ENCODE data around the gene THEM4. TPM values are rescaled to one million over a fixed set of nuclear protein-coding genes. Genes with fewer than 3 reads are reported as not detected.
"Not testable (repeated sequence)": the region's sequence is repeated elsewhere in the genome, so short reads cannot be mapped to it uniquely, and the experiment has no call there.

THEM4 gene
- total RNA-seq, 2 donors from 2014 or later: 26.6 to 33.0 TPM

DNA sequence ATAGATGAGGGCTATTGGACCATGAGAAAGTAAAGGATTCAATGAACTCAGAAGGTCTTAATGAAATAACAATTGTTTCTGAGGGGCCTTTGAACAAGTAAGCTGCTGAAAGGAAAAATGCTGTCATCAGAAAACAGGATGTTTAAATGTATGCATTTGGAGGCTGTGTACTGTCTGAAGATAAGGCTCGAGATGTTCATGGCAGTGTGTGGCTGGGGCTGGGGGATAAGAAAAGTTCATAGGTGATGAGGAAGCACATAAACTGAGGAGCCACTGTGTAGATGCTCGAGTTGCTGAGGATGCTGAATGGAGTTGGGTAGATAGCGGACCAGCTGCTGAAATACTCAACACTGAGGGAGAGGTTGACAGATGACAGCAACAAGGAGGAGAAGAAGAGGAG is 17.8 kb downstream of the THEM4 start:
- H3K27me3 Mint-ChIP-seq: no peaks in the 10 kb centered on the region
- peak overlapping the region; percentile 3 for H3K4me3 Mint-ChIP-seq
- no peaks in the 10 kb centered on the region for H3K9me3 Mint-ChIP-seq
- peaks cover 41% of the 10 kb centered on the region for H3K4me1 Mint-ChIP-seq
- ATAC-seq (replicated peaks): no peak
- peak overlapping the region; percentile 65 for H3K27ac Mint-ChIP-seq
- H3K36me3 Mint-ChIP-seq (ENCODE audit: low read depth): peaks cover 90% of the 10 kb centered on the region

DNA sequence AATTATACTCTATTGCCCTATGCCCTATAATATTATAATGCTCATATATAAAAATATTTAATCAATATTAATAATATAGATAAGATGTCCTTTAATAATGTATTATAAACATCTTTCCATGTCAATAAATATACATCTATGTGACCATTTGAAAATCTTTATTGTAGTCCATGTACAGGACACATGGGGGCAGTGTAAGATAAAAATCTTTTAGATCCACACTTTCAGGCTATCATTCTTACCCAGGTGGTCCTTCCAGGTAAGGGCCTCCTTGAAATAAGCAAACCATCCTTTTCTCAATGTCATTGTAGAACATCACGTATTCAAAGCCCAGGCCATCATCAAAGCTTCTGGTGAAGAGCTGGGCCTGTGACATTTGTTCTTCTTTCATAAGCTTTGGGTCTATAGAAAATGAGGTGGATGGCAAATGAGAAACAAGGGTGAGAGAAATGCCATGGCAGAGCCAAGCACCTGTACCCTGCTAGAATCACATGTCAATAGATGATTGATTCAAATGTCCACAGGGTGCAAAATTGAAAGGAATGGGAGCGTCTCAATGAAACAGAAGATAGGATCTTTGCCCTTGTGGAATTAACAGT is 20.2 kb downstream of the THEM4 start:
- H3K36me3 Mint-ChIP-seq (ENCODE audit: low read depth): peaks cover 80% of the 10 kb centered on the region
- peaks cover 33% of the 10 kb centered on the region for H3K4me1 Mint-ChIP-seq
- no peak overlapping the region for H3K27ac Mint-ChIP-seq

DNA sequence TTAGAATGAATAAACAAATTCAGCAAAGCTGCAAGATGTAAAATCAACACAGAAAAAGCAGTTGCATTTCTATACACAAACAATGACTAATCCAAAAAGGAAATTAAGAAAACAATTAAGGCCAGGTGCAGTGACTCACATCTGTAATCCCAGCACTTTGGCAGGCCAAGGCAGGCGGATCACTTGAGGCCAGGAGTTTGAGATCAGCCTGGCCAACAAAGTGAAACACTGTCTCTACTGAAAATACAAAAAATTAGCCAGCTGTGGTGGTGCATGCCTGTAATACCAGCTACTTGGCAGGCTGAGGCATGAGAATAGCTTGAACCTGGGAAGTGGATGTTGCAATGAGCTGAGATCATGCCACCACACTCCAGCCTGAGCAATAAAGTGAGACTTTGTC is 22.3 kb downstream of the THEM4 start:
- no peak for ATAC-seq (replicated peaks)
- H3K4me1 Mint-ChIP-seq: peaks cover 20% of the 10 kb centered on the region
- no peaks in the 10 kb centered on the region for H3K9me3 Mint-ChIP-seq
- H3K27me3 Mint-ChIP-seq: no peaks in the 10 kb centered on the region
- H3K4me3 Mint-ChIP-seq: no peak overlapping the region
- no peak overlapping the region for H3K27ac Mint-ChIP-seq
- peaks cover 69% of the 10 kb centered on the region for H3K36me3 Mint-ChIP-seq (ENCODE audit: low read depth)

More for the DNA sequence above, 20.2 kb downstream of the THEM4 start:
- Mint-ChIP-seq H3K27me3 (no peaks in the 10 kb centered on the region), H3K4me3 (no peak overlapping the region), H3K9me3 (no peaks in the 10 kb centered on the region)
- ATAC-seq (replicated peaks): no peak

DNA sequence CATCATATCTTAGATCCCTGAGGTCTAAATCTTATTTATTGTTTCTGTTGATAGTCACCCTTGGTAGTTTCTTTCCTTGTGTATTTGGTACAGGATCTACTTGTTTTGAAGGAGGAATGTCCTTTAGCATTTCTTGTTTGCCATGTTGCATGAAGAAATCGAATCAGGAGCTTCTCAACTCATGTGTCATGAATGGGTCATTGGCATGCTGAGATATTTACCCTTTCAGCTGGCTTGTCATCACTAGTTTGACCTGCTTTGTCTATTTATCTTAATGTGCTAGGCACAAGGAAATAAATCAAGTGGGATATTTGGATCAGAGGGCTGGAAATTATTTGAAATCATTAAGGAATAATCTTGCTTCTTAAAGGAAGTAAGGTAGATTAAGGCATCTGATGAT is 23.8 kb downstream of the THEM4 start:
- Mint-ChIP-seq H3K27me3 (no peaks in the 10 kb centered on the region), H3K4me1 (peaks cover 4% of the 10 kb centered on the region), H3K9me3 (no peaks in the 10 kb centered on the region), H3K27ac (no peak overlapping the region), H3K36me3 (ENCODE audit: low read depth) (peaks cover 60% of the 10 kb centered on the region), H3K4me3 (no peak overlapping the region)
- no peak for ATAC-seq (replicated peaks)

DNA sequence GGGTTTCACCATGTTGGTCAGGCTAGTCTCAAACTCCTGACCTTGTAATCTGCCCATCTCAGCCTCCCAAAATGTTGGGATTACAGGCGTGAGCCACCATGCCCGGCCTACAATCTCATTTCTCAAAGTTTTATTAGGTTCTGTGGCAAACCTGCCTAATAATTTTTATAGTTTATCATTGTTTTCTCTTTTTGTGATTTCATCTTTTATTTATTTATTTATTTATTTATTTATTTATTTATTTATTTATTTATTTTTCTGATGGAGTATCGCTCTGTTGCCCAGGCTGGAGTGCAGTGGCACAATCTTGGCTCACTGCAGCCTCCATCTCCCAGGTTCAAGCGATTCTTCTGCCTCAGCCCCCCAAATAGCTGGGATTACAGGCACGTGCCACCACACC is 24.4 kb downstream of the THEM4 start:
- H3K36me3 Mint-ChIP-seq (ENCODE audit: low read depth): peaks cover 55% of the 10 kb centered on the region
- H3K4me3 Mint-ChIP-seq; H3K4me1 Mint-ChIP-seq; ATAC-seq (replicated peaks); H3K9me3 Mint-ChIP-seq; H3K27ac Mint-ChIP-seq; H3K27me3 Mint-ChIP-seq: not testable (repeated sequence)

DNA sequence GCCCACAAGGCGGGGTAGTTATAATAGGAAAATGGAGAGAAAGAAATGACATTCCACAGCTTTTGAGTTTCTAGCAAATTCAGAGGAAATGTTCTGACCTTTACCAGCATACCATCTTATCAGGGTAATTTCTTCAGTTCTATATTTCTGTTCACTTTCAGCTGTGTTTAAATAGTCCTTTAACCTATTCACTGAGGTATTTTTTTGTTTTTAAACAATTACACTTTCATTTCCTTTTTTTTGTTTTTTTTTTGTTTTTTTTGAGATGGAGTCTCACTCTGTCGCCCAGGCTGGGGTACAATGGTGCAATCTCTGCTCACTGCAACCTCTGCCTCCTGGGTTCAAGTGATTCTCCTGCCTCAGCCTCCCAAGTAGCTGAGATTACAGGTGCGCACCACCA is 24.9 kb downstream of the THEM4 start:
- H3K9me3 Mint-ChIP-seq; H3K27ac Mint-ChIP-seq; H3K27me3 Mint-ChIP-seq; ATAC-seq (replicated peaks); H3K4me3 Mint-ChIP-seq; H3K4me1 Mint-ChIP-seq: not testable (repeated sequence)
- H3K36me3 Mint-ChIP-seq (ENCODE audit: low read depth): peaks cover 52% of the 10 kb centered on the region

DNA sequence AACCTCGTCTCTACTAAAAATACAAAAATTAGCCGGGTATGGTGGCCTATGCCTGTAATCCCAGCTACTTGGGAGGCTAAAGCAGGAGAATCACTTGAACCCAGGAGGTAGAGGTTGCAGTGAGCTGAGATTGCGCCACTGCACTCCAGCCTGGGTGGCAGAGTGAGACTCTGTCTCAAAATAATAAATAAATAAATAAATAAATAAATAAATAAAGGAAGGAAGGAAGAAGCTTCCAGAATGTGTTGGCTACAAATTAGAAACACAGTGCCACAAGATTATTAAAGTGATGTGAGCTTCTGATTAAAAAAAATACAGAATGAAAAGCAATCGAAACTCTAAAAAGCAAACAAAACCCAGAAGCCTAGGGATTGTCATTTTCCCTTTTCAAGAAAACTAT is 25.4 kb downstream of the THEM4 start:
- not testable (repeated sequence) for H3K4me1 Mint-ChIP-seq; ATAC-seq (replicated peaks); H3K27ac Mint-ChIP-seq; H3K9me3 Mint-ChIP-seq; H3K4me3 Mint-ChIP-seq; H3K27me3 Mint-ChIP-seq
- H3K36me3 Mint-ChIP-seq (ENCODE audit: low read depth): peaks cover 47% of the 10 kb centered on the region

DNA sequence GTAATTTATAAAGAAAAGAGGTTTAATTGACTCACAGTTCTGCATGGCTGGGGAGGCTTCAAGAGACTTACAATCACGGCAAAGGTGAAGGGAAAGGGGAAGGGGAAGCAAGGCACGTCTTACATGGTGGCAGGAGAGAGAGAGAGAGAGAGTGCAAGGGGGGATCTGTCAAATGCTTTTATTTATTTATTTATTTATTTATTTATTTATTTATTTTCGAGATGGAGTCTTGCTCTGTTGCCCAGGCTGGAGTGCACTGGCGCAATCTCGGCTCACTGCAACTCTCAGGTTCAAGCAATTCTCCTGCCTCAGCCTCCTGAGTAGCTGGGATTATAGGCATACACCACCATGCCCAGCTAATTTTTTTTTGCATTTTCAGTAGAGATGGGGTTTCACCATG is 26.4 kb downstream of the THEM4 start:
- not testable (repeated sequence) for ATAC-seq (replicated peaks); H3K4me3 Mint-ChIP-seq; H3K9me3 Mint-ChIP-seq; H3K4me1 Mint-ChIP-seq; H3K27me3 Mint-ChIP-seq; H3K27ac Mint-ChIP-seq
- peaks cover 51% of the 10 kb centered on the region for H3K36me3 Mint-ChIP-seq (ENCODE audit: low read depth)

DNA sequence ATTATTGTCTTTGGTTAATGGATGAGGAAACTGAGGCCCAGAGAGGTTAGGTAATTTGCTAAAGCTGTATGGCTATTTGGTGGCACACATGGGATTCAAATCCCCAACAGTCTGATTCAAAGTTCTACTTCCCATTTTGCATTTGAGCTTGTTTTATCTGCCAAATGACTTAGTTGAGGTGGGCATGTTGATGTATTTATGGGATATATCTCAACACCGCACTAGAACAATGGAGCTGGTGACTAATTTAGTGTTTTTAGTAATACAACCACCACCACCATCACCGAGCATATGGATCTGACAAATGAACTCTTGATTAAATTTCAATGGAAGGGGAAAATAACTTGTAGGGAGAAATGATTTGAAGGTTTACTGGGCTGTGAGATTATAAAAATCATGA is 26.8 kb downstream of the THEM4 start:
- H3K27me3 Mint-ChIP-seq: no peaks in the 10 kb centered on the region
- H3K27ac Mint-ChIP-seq: no peak overlapping the region
- ATAC-seq (replicated peaks): no peak
- H3K4me3 Mint-ChIP-seq: no peak overlapping the region
- no peaks in the 10 kb centered on the region for H3K9me3 Mint-ChIP-seq
- no peaks in the 10 kb centered on the region for H3K4me1 Mint-ChIP-seq
- H3K36me3 Mint-ChIP-seq (ENCODE audit: low read depth): peaks cover 50% of the 10 kb centered on the region

DNA sequence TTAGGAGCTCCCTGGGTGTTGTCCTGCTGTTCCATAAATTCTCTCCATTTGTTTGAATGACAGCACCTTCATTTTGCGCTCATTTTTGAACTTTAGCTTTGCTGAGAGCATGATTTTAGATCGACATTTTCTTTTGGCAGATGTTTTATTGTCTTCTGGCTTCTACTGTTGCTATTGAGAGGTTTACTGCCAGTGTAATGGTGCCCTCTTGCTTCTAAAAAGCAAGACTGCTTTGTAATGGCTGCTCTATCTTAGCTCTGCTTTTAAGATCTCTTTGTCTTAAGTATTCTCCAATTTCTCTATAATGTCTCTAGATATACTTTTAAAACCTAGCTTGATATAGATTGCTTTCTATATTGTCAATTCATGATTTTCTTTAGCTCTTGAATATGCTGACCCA is 27.8 kb downstream of the THEM4 start:
- H3K4me3 Mint-ChIP-seq: no peak overlapping the region
- H3K9me3 Mint-ChIP-seq: no peaks in the 10 kb centered on the region
- H3K27ac Mint-ChIP-seq: no peak overlapping the region
- peak; percentile 51 for ATAC-seq (replicated peaks)
- H3K4me1 Mint-ChIP-seq: no peaks in the 10 kb centered on the region
- H3K27me3 Mint-ChIP-seq: no peaks in the 10 kb centered on the region
- H3K36me3 Mint-ChIP-seq (ENCODE audit: low read depth): peaks cover 53% of the 10 kb centered on the region

DNA sequence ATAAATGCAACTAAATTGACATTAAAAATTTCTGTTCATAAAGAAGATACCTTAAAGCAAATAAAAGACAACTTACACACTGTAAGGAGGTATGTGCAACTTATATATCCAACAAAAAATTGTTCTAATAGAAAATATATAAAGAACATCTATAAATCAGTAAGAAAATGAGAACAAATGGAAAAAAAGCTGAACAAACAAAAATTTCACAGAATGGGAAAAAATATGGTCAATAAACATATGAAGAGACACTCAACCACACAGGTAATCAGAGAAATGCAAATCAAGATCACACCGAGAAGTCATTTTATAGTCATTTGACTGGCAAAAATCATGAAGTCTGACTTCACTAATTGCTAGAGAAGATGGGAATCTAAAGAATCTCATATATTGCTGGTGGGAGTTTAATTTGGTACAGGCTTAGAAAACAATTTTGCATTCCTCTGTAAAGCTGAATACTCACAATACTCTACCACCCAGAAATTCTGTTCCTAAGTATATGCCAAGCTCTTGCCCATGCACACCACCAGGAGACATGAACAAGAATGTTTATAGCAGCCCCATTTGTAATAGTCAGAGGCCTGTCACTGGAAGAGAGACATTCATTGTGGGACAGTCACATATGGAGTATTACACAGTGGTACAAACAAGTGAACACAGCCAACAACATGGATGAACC is 33.8 kb downstream of the THEM4 start:
- peaks cover 9% of the 10 kb centered on the region for H3K4me1 Mint-ChIP-seq
- peak overlapping the region; percentile 27 for H3K27ac Mint-ChIP-seq
- no peaks in the 10 kb centered on the region for H3K27me3 Mint-ChIP-seq
- peaks cover 56% of the 10 kb centered on the region for H3K36me3 Mint-ChIP-seq (ENCODE audit: low read depth)
- H3K4me3 Mint-ChIP-seq: no peak overlapping the region
- ATAC-seq (replicated peaks): no peak
- H3K9me3 Mint-ChIP-seq: no peaks in the 10 kb centered on the region

DNA sequence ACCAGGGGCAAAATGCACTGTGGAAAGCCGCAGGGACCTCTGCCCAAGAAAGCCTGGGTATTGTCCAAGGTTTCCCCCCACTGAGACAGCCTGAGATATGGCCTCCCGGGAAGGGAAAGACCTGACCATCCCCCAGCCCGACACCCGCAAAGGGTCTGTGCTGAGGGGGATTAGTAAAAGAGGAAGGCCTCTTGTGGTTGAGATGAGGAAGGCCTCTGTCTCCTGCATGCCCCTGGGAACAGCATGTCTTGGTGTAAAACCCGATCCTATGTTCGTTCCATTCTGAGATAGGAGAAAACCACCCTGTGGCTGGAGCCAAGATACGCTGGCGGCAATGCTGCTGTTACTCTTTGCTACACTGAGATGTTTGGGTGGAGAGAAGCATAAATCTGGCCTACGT is 36.5 kb downstream of the THEM4 start:
- ATAC-seq (replicated peaks); H3K4me3 Mint-ChIP-seq; H3K9me3 Mint-ChIP-seq; H3K27me3 Mint-ChIP-seq; H3K4me1 Mint-ChIP-seq: not testable (repeated sequence)
- peak overlapping the region; percentile 78 for H3K27ac Mint-ChIP-seq
- H3K36me3 Mint-ChIP-seq (ENCODE audit: low read depth): peaks cover 45% of the 10 kb centered on the region

DNA sequence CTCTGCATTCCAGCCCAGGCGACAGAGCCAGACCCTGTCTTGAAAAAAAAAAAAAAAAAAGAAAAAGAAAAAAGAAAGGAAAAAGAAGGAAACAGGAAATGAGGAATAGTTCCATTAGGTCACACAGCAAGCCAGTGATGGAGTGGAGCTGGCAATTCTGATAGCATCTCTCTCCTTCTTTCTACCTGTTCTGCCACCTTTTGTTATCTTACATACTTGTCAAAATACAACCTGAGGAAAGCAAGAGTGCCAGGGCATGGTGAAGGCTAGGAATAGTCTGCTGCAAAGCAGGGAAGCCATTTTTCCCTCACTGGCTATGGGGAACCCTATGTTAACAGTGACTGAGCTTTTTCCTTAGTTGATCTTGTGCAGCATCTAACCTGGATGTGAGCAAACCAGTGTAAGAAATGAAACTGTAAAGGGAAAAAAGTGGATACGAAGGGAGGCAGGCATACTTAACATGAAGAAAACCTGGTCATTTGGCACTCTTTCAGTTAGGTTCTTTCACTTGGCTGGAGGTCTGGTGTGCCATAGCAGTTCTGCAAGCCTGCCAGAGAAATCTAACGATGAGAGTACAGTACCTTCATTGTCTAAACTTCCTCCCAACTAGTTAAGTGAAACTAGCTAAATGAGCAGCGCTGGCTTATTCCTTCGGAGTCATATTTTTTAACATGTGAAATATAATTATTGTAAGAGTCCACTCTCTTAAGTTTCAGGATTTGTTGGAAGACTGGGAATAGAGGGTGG is 37.9 kb downstream of the THEM4 start:
- ATAC-seq (replicated peaks): no peak
- Mint-ChIP-seq H3K27ac (no peak overlapping the region), H3K36me3 (ENCODE audit: low read depth) (peaks cover 33% of the 10 kb centered on the region), H3K27me3 (no peaks in the 10 kb centered on the region), H3K4me3 (no peak overlapping the region), H3K9me3 (no peaks in the 10 kb centered on the region), H3K4me1 (peaks cover 9% of the 10 kb centered on the region)

DNA sequence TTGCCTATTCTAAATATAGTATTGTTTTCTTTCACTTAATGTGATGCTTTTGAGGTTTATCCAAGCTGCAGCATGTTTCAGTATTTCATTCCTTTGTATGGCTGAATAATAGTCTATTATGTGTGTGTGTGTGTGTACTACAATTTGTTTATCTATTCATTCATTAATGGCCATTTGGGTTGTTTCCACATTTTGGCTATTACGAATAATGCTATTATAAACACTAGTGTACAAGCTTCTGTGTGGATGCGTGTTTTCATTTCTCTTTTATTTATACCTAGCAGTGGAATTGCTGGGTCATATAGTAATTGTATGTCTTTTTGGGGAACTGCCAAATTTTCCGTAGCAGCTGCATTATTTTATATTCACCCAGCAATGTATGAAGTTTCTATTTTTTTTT is 40.8 kb downstream of the THEM4 start:
- Mint-ChIP-seq H3K27me3 (no peaks in the 10 kb centered on the region), H3K4me1 (no peaks in the 10 kb centered on the region), H3K4me3 (peak overlapping the region; percentile 6), H3K36me3 (ENCODE audit: low read depth) (peaks cover 7% of the 10 kb centered on the region), H3K27ac (no peak overlapping the region), H3K9me3 (no peaks in the 10 kb centered on the region)
- ATAC-seq (replicated peaks): peak; percentile 2

DNA sequence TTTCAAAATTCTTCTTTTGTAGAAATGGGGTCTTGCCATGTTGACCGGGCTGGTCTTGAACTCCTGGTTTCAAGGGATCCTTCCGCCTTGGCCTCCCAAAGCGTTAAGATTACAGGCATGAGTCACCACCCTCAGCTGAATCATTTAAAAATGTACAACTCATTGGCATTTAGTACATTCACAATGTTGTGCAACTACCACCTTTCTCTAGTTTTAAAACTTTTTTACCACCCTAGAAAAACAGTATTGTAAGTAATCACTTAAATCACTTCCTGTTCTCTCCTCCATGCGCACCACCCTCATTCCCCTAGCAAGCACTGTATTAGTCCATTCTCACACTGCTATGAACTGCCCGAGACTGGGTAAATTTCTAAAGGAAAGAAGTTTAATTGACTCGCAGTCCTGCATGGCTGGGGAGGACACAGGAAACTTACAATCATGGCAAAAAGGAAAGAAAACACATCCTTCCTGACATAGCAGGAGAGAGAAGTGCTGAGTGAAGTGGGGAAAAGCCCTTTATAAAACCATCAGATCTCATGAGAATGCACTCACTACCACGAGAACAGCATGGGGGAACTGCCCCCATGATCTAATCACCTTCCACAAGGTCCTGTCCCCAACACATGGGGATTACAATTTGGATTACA is 41.4 kb downstream of the THEM4 start:
- no peaks in the 10 kb centered on the region for H3K27me3 Mint-ChIP-seq
- H3K27ac Mint-ChIP-seq: peak overlapping the region; percentile 47
- H3K36me3 Mint-ChIP-seq (ENCODE audit: low read depth): peaks cover 1% of the 10 kb centered on the region
- no peaks in the 10 kb centered on the region for H3K9me3 Mint-ChIP-seq
- peak; percentile 88 for ATAC-seq (replicated peaks)
- peak overlapping the region; percentile 6 for H3K4me3 Mint-ChIP-seq
- no peaks in the 10 kb centered on the region for H3K4me1 Mint-ChIP-seq

Data from activated T-helper 17 cell treated with anti-CD3 and anti-CD28 coated beads, Interleukin-2, amount 50 U/mL, for 72 hours (primary cell).